Suprapubic skin (tissue), 4 donors: ENCODE measurements around the gene GRID1.

Experiments used
- CTCF ChIP-seq, 2 donors: fragments of 200-600 bp in 1 of 2; fragments of 450-650 bp in 1 of 2; sonication (generic) in 1 of 2; IDR thresholded peaks; one replicate each; pipeline ENCODE4 v1.5.1; 2016 to 2019; ENCODE audit warnings: antibody characterized with exemption in 2 of 2, mild to moderate bottlenecking in 1 of 2, moderate library complexity in 1 of 2
- EP300 ChIP-seq: sonication (generic); formaldehyde crosslinking; IDR thresholded peaks from one replicate; pipeline ENCODE4 v1.6.1; 2017; ENCODE audit warnings: antibody characterized with exemption
- POLR2A ChIP-seq, 2 donors: fragments of 450-650 bp; IDR thresholded peaks; one replicate each; pipeline ENCODE4 v1.6.1; 2017; ENCODE audit warnings: antibody characterized with exemption in 2 of 2, mild to moderate bottlenecking in 2 of 2, moderate library complexity in 2 of 2
- POLR2AphosphoS5 ChIP-seq, 3 donors: sonication (generic); formaldehyde crosslinking; IDR thresholded peaks; one replicate each; pipeline ENCODE4 v1.6.1; 2017; ENCODE audit warnings: antibody characterized with exemption in 3 of 3

- no peak for TF ChIP-seq POLR2A (IDR thresholded peaks at IDR 0.05)
- TF ChIP-seq CTCF (IDR thresholded peaks at IDR 0.05): no peak
- TF ChIP-seq EP300: no peak
- TF ChIP-seq POLR2AphosphoS5 (IDR thresholded peaks at IDR 0.05): no peak
These were observed 281.5 kb downstream of the GRID1 start for GRCh38 chr10:86085136-86085535.
